ENCODE results near the gene DENND5A. TPM values are rescaled to one million over a fixed set of nuclear protein-coding genes. Genes with fewer than 3 reads are reported as not detected.
A peak's percentile ranks its signal among the peaks of the same experiment; 100 is the strongest.

The DENND5A gene
- total and polyA plus RNA-seq, 2 of the 8 experiments (the other 6 are each of a cell fraction or from before 2014, with no cell fraction given) = 65.7 to 139 TPM

GRCh38 chr11:9092853-9093778 is 172.0 kb downstream of the DENND5A start:
- WGBS, 2 experiments (ENCODE audit: extremely low coverage in 1 of 2, insufficient coverage in 1 of 2, insufficient read length in 1 of 2, insufficient replicate concordance in 2 of 2, low coverage in 1 of 2, low lambda C conversion rate in 2 of 2, missing lambda C conversion rate in 1 of 2) = 78% methylated on average over 10 of the region's 10 CpGs; no CpG with 5 or more reads in 1 of the 2 experiments
- peaks cover 7% of the 10 kb centered on the region; the same call in 1 of the 2 replicates for H3K23me2 ChIP-seq (ENCODE audit: low read depth, low read length)

More at GRCh38 chr11:9092853-9093778, 172.0 kb downstream of the DENND5A start:
- Histone ChIP-seq H3K79me1 (ENCODE audit: low read depth, low read length) (no peaks in the 10 kb centered on the region), H3K9ac (replicated peaks in 1 of 4; ENCODE audit: extremely low read depth in 1 of 4, low read depth in 3 of 4, low read length in 3 of 4) (no peak overlapping the region), H4K91ac (replicated peaks; ENCODE audit: insufficient read length, low read length) (no peak overlapping the region), H3K36me3 (ENCODE audit: control insufficient read depth in 2 of 4, insufficient read depth in 4 of 4, low read length in 3 of 4) (no peaks in the 10 kb centered on the region), H2BK12ac (ENCODE audit: low read depth, low read length) (no peak overlapping the region), H3K27ac (ENCODE audit: low read depth, low read length) (no peak overlapping the region), H3K18ac (ENCODE audit: extremely low read depth, low read length) (no peak overlapping the region), H2BK20ac (ENCODE audit: low read length) (no peak overlapping the region), H3K79me2 (ENCODE audit: control insufficient read depth in 1 of 2, insufficient read depth in 2 of 2, low read length in 2 of 2) (no peaks in the 10 kb centered on the region), H2AK5ac (ENCODE audit: low read depth, low read length) (no peak overlapping the region), H3K4me1 (replicated peaks in 1 of 4; ENCODE audit: control insufficient read depth in 3 of 4, insufficient read depth in 4 of 4, low read length in 3 of 4) (peaks cover 1 to 4% (median 3%) of the 10 kb centered on the region in 4 experiments; a peak in 5 of 7 replicates), H2AFZ (ENCODE audit: low read length) (no peak overlapping the region), H3K4ac (replicated peaks; ENCODE audit: insufficient read length, low read depth, low read length) (no peak overlapping the region), H3K23ac (ENCODE audit: insufficient read length) (no peak overlapping the region), H3K56ac (replicated peaks; ENCODE audit: insufficient read length, low read depth, low read length) (no peak overlapping the region), H4K8ac (ENCODE audit: extremely low read depth, insufficient read depth, low read length) (no peak overlapping the region; the same call in 1 of the 2 replicates), H2BK120ac (replicated peaks; ENCODE audit: low read depth, low read length) (no peak overlapping the region), H2BK5ac (ENCODE audit: low read depth, low read length) (no peak overlapping the region), H3K14ac (ENCODE audit: insufficient read length) (no peak overlapping the region), H3K9me3 (ENCODE audit: insufficient read depth in 2 of 2, low read depth in 1 of 2, low read length in 1 of 2) (no peaks in the 10 kb centered on the region), H3K4me3 (ENCODE audit: extremely low read depth in 1 of 4, insufficient read depth in 2 of 4, low read depth in 3 of 4, low read length in 4 of 4) (no peak overlapping the region), H4K5ac (ENCODE audit: insufficient read length, low read depth, low read length) (no peak overlapping the region), H2BK15ac (ENCODE audit: low read length) (no peak overlapping the region), H3K27me3 (replicated peaks in 1 of 4; ENCODE audit: control insufficient read depth in 3 of 4, extremely low read depth in 1 of 4, insufficient read depth in 3 of 4, low read length in 3 of 4) (peaks cover 11 to 36% (median 30%) of the 10 kb centered on the region in 4 experiments), H4K20me1 (replicated peaks in 1 of 2; ENCODE audit: control insufficient read depth in 1 of 2, insufficient read depth in 2 of 2, low read length in 2 of 2) (no peaks in the 10 kb centered on the region), H3K4me2 (ENCODE audit: insufficient read depth in 1 of 2, low read depth in 2 of 2, low read length in 2 of 2) (no peak overlapping the region)
- ChIA-PET CTCF (ENCODE audit: partially characterized antibody) (interaction anchor here (0.5 to 12.2 kb wide), 17 partner anchors 10 to 462 kb away, joined by 3 to 177 read pairs (median 6); no protein-coding TSS in a partner anchor), POLR2A (ENCODE audit: partially characterized antibody) (no interaction called here)
- DNase-seq (ENCODE audit: low read depth in 1 of 2, low spot score in 2 of 2) (no peak), FAIRE-seq (no peak)
- peak in 2 of 3 experiments; percentile 8 to 10; a peak in 1 of 4 replicates for TF ChIP-seq CTCF (IDR thresholded peaks at IDR 0.05; ENCODE audit: control extremely low read depth in 1 of 3, insufficient read depth in 1 of 3, low read depth in 1 of 3, low read length in 3 of 3)
- TF ChIP-seq SUZ12 (IDR thresholded peaks at IDR 0.05; ENCODE audit: low read length) = no peak

Measured in H1 (cell line).